HG03095 (cell line): ENCODE data around the gene SLC39A11.
"Not testable (repeated sequence)": the region's sequence is repeated elsewhere in the genome, so short reads cannot be mapped to it uniquely, and the experiment has no call there.

Experiments
- ATAC-seq: cut with Tn5 transposase; IDR thresholded peaks from one replicate; pipeline ENCODE4 v1.9.1; 2021; ENCODE audit warnings: moderate library complexity; ENCODE audit not compliant: unreplicated experiment

Gene SLC39A11

GRCh38 chr17:73092523-73093135 lies at the start of gene SLC39A11:
SLC39A11 (minus strand) TSS chr17:73092688; CDS start chr17:73088764, 3,924 bp downstream.
- peak; percentile 97 for ATAC-seq

- no peak for ATAC-seq
Measured at GRCh38 chr17:73141411-73141810, 48.9 kb upstream of the SLC39A11 start.

GRCh38 chr17:73140566-73140965 lies 48.1 kb upstream of the SLC39A11 start:
- no peak for ATAC-seq

- no peak for ATAC-seq
Measured at GRCh38 chr17:73139296-73139695, 46.8 kb upstream of the SLC39A11 start.

GRCh38 chr17:73138541-73139138 lies 46.2 kb upstream of the SLC39A11 start:
- no peak for ATAC-seq

- no peak for ATAC-seq
Measured at GRCh38 chr17:73137376-73137775, 44.9 kb upstream of the SLC39A11 start.

GRCh38 chr17:73135766-73136165 lies 43.3 kb upstream of the SLC39A11 start:
- ATAC-seq = no peak

- no peak for ATAC-seq
Measured at GRCh38 chr17:73133911-73134649, 41.6 kb upstream of the SLC39A11 start.

- no peak for ATAC-seq
Measured at GRCh38 chr17:73132085-73132492, 39.6 kb upstream of the SLC39A11 start.

GRCh38 chr17:73131439-73131838 lies 39.0 kb upstream of the SLC39A11 start:
- not testable (repeated sequence) for ATAC-seq

- no peak for ATAC-seq
Measured at GRCh38 chr17:73130977-73131376, 38.5 kb upstream of the SLC39A11 start.

GRCh38 chr17:73128496-73128895 lies 36.0 kb upstream of the SLC39A11 start:
- ATAC-seq = no peak

- ATAC-seq = no peak
Measured at GRCh38 chr17:73126716-73127473, 34.4 kb upstream of the SLC39A11 start.

GRCh38 chr17:73123606-73124320 lies 31.3 kb upstream of the SLC39A11 start:
- no peak for ATAC-seq

GRCh38 chr17:73122953-73123605 lies 30.6 kb upstream of the SLC39A11 start:
- no peak for ATAC-seq

GRCh38 chr17:73121506-73121905 lies 29.0 kb upstream of the SLC39A11 start:
- no peak for ATAC-seq

GRCh38 chr17:73119631-73120030 lies 27.1 kb upstream of the SLC39A11 start:
- no peak for ATAC-seq

- no peak for ATAC-seq
Measured at GRCh38 chr17:73118951-73119391, 26.5 kb upstream of the SLC39A11 start.

GRCh38 chr17:73118139-73118538 lies 25.7 kb upstream of the SLC39A11 start:
- ATAC-seq = no peak

GRCh38 chr17:73112246-73112645 lies 19.8 kb upstream of the SLC39A11 start:
- ATAC-seq = no peak
